Measurements from ENCODE around the gene CTNNA3. TPM values are rescaled to one million over a fixed set of nuclear protein-coding genes. Genes with fewer than 3 reads are reported as not detected.
A peak's percentile ranks its signal among the peaks of the same experiment; 100 is the strongest.

Gene CTNNA3
- polyA plus RNA-seq, 1 donor: 4.3 TPM

DNA sequence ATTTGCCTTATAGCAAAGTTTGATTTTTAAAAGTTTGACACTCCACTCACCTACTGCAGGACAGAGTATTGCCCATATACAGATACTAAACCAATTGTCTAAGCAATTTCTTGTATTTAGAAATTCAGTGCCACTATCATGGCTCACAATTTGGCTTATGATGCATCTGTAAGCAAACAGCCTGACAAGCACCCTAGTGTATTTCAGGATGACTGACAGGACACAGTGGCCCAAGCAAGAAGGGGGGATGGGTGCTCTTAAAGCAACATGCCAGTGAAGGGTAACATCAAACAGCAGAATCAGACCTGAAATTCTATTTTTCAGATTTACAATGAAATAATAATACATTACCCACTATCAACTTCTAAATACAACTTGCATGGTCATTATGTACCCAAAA, 30.5 kb downstream of the CTNNA3 start:
- no peak for DNase-seq

DNA sequence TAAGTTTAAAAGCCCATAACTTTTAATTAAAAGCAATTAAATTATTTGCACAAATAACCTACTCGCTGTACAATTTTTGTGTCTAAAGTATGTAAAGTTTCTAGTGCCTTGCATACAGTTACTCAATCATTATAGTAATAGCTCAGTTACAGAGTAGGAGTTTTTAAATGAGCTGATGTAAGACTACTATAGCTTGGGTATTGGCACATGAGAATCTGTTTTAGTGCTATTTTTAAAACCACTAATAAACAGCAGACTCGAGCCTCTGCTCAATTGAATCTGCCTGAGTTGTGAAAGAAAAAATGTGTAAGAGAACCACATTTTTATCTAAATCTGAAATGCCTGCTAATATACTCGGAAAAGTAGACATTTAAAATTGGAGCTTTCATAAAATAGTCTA, 31.1 kb downstream of the CTNNA3 start:
- no peak for DNase-seq

DNA sequence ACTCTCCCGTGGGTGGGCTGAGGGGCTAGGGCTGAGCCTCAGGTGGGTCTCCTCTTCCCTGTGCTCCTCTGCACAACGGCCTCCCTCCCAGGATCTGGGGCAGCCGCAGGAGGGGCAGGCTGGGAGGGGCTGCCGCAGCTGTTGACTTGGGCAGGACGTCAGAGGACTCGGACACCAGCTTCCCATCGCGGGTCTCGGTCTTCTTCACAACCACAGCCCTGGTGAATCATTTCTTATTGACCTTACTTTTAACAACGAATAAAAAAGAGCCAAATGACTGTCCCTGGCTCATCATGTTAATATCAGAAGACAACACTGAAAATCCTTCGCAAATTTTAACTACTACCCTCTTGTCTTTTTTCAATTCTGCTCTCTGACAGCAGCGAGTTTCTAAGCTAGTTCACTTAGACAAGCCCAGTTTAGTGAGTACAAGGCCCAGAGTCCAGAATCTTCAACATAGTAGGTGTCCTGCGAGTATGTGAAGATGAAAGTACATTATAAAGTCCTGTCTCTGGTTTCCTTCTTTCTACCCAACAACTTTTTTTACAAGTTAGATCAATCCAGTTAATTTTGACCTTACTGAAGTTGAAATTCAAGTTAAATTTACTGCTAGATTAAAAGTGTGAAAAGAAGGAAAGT, 32.4 kb downstream of the CTNNA3 start:
- no peak for DNase-seq

DNA sequence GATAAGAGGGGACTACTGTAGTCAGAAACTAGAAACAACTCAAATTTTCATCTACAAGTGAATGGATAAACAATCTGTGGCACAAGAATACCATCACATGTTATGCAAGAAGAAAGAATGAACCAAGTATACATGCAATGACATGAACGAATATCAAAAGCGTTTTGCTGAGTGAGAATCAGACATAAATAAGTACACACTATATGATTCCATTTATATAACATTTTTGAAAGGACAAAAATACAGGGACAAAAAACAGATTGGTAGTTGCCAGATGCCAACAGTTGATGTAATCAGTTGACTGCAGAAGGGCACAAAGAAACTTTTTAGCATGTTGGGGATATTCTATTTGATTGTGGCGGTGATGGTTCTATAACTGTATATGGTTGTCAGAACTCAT, 33.6 kb downstream of the CTNNA3 start:
- DNase-seq: no peak

DNA sequence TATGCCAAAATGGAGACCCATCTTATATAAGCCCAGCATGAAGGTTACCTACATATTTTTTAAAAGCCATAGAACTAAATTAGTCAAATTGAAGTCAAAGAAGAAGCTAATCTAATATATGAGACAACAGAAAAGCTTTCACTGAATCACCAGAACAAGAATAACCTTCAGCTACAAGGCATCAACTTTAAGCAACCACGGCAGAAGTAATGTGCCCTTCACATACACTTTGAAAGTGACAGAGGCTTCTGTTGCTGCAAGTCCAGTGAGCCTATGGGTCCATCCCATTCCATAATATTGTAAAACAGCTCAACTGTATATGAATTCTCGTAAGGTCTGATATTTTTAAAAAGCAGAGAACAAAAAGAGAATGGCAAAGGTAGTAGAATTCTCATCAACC, 36.5 kb downstream of the CTNNA3 start:
- DNase-seq: no peak

DNA sequence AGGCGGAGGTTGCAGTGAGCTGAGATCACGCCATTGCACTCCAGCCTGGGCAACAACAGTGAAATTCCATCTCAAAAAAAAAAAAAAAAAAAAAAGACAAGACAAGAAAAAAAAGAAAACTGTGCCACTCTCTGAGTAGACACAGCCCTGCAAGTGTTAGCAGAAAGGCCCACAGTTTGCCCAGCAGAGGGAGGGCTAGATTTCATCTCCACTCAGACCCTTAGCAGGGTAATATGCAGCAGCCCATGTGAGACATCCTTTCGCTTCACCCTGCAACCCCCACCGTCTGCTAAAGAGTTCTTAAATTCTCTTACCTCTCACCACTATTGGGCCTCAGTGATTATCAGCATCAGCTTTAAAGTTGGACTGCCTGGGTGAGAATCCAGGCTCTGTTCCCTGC, 38.2 kb downstream of the CTNNA3 start:
- no peak for DNase-seq

DNA sequence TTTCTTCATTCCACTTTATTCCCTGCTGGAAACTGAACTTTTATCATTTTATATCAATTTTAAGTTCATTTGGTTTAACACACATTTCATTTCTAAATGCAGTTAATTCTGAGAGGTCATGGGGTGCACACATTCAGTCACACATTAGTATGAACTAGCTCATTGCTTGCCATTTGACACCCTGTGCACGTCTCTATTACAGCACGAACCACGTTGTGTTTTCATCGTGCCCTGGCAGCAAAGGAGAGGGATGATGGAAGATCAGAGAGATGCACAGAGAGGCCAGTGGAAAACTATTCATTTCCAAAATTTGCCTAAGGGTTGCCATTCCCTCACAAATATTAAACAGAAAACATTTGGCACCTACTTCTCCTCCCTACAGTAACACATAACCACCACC, 45.4 kb downstream of the CTNNA3 start:
- no peak for DNase-seq

DNA sequence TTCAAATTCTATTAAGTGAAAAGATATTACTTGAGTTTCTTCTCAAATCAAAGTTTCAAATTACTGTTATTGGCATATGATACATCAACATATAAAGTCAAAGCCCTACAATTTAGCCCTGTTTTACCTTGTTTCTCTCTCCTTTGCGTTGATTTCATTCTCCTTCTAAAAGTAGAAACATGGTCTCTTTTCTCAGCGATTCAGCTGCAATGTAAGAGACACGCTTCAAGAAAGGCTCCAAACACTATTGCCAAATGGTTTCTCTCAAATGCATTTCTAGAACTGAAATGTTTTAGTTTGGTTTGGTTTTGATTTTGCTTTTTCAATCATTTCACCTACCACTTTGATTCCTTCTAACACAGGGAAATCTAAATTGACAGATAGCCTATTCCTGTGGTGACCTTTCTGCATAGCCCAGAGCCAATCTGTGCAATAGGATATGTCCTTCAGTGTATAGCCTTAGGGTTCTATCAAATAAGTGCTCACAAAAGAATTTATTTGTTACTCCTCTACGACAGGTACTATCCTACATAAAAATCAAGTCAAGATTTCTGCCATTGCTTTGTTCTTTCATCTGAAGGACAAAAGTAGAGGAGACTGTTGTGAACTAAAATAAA, 47.3 kb downstream of the CTNNA3 start:
- DNase-seq: no peak

DNA sequence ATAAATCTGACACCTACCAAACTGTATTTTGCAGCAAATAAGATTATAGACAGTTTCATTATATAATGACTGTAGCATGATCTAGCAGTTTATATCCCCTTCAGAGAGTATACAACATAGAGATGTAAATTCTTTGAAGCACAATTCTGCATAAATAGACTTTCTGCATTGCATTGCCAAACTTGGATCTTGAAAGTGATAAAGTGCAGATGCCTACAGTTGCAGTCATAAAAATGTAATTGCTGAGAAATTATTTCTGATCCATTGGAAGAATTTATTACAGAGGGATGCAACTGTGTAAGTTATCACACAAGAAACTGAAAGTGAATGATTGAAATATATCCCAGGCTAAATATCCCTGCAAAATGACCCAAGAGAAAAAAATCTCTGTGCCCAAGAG, 65.1 kb downstream of the CTNNA3 start:
- DNase-seq: no peak

DNA sequence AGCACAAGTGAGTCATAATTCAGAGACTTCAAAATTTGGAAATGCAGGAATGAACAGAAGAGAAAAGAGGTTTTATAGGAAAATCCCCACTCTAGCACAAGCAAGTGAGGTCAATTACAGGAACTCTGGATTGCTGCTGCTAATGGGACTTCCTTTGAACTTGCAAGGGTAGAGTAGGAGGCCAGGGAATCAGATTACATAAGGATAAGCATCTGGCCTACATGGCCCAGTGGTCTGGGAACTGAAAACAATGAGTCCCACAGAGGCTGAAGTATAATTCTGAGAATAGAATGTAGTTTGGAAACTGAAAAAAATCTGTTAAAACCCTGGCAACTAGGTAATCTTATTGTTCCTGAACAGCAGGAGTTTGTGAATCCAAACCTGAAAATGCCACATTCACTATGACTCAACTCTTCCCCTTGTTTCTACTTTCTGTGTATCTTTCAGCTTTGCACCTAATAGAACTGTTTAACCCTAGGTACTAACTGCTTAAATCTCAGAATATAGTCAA, 66.5 kb downstream of the CTNNA3 start:
- DNase-seq: peak; percentile 57

DNA sequence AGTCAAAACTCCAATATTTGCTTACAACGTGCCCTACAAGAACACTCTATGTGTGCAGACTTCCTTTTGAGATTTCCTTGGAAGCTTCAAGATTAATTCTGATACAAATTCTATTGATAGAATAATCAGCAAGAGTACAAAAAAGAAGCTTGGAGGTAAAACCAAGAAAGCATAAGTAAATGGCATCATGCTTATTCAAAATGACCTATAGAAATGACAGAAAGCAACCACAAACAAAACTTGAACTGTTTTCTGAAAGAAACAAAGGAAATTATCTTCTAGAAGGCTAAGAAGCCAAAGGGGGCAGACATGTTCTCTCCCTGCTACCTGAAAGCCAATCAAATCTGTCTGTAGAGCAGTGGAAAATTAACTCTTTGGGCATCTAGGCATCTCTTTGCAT, 73.0 kb downstream of the CTNNA3 start:
- no peak for DNase-seq

DNA sequence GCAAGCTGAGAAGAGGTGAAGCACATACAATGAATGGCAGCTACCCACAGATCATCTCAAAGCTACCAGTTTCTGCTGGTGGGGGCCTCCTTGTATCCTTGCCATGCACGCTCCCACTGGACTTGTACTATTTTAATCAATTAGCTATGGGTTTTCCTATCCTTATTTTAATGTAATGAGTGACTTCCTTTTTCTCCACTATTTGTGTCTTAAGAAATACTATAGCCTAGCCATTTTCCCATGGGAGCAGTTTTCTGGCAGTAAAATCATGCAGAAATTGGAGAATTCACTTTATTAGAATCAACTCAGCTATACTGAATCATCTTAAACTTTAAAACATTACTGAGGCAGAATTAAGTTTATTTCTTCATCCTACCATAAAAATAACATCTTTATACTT, 73.5 kb downstream of the CTNNA3 start:
- DNase-seq: no peak

DNA sequence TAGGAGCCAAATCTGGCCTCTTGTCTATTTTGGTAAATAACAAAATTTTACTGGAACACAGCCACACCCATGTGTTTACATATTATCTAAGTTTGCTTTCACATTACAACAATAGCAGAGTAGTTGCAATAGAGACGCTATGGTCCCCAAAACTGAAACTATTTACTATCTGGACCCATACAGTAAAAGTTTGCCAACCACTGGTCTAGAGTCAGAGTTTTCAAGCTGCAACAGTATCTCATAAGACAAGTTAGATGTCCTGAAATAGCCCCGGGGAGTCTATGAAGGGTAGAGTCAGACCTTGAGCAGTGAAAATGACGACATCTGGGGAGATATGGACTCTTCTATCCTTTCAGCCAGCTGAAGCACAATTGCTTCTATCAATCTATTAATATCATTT, 74.2 kb downstream of the CTNNA3 start:
- no peak for DNase-seq

DNA sequence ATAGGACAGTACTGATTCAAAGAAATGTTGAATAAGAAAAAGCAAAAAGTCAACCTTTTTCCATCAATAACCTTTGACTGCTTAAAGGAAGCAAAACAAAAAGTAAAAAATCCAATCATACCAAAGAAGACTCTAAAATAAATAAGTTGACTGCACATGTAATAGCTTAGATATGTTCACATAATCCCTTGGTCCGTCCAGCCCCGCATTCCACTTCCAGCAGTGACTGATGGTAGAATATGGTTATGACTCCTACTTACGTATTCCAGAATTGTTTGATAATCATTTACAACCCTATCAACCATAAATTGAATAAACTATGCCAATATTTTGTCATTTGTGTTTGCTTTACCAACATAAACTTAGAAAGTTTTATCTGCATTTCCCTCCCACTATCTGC, 77.9 kb downstream of the CTNNA3 start:
- no peak for DNase-seq

DNA sequence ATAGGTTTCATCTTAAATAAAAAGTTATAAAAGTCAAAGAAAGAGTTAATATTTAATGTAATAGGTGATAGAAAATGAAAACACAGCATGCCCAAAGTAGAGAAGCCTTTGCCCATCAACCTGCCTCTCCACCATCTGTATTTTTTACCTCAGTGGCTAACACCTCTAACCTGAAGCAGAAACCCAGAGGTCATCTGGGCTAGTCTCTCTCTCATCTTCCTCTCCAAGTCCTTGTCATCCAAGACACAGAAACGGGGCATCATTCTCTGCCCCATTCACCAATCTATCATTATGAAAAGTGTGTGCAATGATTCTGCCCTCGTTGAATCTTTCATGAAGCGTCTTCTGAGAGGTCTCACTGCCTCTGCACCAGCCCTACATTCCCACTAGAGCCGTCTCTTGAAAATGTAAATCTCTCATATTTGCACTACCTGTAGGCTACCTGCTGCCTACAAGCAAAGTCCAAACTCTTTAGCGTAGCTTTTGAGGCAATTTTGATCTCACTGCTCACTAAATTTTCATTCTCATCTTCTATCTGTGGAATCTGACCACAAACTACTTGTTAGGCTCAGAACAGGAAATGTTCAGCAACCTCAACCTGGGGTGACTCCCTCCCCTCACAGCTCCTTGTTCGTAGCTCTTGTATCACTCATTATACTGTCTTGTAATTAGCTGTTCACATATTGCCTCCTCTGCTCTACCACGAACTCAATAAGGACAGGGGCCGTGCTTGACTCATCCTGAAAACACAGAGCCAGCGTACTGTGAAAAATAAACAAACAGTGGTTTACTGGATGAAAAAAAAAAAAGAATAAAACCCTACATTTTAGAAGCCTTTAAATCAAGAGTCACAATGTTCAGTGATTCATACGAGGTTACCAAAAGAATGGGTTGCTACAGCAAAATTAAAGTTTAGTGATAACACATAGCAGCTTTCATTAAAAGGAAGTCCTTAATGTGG, 83.1 kb downstream of the CTNNA3 start:
- DNase-seq: no peak

DNA sequence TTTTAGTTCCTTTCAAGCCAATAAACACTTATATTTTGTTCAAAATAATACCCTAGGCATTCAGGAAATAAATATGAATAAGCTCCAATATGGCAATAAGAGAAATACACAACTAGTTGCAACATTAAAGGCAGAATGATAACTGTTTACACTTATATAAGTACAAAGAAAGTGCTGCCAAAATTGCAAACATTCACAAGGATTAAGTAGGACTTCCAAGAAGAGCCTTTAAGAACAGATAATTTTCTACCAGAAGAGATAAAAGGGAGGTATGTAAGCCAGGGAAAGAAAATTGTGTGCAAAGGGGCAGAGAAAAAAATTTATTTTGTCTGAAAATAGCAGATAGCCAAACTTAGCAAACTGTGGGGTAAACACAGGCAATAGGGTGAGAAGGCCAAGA, 83.8 kb downstream of the CTNNA3 start:
- DNase-seq: no peak

DNA sequence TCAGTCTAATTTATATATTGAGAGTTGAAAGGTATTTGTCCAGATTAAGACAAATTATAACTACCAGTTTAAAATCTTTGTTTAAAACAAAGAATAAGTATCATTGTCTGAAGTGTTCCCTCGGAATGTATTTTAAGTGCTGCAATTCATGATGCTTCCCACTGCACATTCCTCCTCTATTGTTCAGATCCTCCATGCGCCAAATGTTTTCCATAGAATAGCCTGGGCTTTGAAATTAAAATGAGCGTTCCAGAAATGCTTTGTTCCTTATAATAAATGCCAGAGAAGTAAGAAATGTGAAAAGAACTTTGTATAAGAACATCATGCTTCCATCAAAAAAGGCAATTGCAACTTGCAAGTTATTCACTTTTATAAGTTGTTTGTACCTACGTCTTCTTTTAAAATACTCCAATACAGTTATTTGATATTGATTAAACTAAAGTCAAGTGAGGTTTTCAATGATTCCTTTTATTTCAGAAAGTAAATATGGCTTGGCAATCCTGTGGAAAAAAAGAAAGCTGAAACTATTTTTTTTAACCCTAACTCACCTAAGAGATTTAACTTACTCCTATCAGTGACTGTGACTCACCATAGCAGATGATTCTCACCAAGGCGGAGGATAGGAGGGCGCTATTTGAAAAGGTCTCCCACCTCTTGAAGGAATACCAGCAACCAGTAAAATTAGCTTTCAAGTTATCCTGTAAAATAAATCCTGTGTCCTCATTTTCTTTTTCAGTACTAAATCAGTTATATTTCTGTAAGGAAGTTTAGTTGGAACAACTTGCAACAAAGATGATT, 85.8 kb downstream of the CTNNA3 start:
- no peak for DNase-seq

DNA sequence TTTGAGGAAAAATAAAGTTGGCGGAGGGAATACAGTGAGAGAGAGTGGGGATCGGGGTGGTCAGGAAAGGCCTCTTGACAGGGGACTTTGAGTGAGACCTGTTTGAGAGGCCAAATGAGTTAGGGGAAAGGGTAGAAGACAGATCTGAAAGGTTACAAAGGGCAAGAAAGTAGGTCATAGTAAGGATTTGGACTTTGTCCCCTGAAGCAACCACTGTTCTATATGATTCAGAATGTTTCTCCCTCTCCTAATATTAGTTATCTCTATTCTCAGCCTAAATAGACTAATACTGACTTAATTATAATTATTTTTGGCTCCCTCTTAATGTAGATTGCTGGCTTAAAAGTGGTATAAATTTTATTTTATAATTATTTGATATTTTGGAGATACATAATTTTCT, 88.0 kb downstream of the CTNNA3 start:
- DNase-seq: no peak

DNA sequence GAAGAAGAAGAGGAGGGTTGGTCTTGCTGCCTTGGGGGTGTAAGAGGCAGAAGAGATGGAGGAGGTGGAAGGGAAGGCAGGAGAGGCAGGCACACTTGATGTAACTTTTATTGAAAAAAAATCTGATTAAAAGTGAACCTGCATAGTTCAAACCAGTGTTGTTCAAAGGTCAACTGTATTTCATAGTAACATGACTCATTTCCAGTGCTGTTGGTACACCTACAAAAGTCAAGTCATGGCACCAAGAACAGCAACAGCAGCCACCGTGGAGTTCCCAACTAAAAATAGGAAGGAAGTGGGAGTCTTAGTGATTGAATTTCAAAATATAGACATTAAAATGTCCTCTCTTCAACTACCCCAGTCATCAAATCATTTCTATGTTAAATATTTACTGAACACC, 88.5 kb downstream of the CTNNA3 start:
- no peak for DNase-seq

DNA sequence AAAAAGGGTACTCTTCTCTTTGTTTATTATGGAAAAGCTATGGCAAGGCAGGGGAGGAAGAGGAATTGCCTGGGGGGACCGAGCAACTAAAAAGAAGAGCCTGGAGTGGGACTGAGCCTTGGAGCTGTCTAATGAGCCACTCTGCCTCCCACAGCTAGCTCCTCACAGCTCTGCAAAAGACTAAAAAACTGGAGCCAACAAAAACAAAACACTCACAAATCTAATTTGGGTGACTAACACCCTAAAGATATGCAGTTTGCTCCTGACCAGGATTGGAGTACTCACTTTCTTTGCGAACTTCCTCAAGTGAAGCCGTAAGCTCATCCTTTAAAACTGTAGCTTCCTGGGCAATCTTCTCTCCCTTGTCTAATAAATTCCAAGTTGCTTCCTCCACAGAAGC, 89.4 kb downstream of the CTNNA3 start:
- DNase-seq: no peak

DNA sequence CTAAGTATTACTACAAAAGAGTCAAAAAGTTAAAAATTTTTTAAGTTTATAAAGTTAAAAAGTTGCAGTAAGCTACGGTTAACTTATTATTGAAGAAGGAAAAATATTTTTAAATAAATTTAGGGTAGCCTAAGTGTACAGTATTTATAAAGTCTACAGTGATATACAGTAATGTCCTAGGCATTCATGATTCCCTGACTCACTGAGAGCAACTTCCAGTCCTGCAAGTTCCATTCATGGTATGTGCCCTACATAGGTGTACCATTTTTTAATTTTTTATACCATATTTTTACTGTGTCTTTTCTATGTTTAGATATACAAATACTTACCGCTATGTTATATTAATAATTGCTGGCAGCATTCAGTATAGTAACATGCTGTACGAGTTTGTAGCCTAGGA, 92.3 kb downstream of the CTNNA3 start:
- DNase-seq: no peak

DNA sequence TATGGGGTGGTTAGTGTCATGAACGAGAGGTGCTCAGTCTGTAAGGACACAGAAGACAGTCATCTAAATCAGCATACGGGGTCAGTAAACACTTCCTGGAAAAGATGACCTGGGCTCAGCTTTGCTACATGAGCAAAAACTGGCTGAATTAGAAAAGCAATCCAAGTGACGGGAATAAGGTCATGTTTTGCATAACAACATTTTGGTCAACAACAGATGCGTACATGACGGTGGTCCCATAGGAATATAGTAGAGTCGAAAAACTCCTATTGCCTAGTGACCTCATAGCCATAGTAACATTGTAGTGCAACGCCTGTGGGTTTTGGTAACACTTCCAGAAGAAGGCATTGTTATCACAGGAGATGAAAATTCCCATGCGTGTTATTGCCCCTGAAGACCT, 92.9 kb downstream of the CTNNA3 start:
- DNase-seq: no peak
